VCaP (cell line): ENCODE measurements around the gene SV2C.
A peak's percentile ranks its signal among the peaks of the same experiment; 100 is the strongest.

Experiments
- H3K27ac ChIP-seq: fragments of 450-650 bp; 2 replicates; pipeline ENCODE4 v1.5.1; 2017
- TF ChIP-seq, protein P1 (sequence below): fragments of 450-650 bp; conservative IDR thresholded peaks from 2 replicates; pipeline ENCODE4 v1.5.1; 2017; ENCODE audit warnings: mild to moderate bottlenecking, moderate library complexity

Gene SV2C

DNA sequence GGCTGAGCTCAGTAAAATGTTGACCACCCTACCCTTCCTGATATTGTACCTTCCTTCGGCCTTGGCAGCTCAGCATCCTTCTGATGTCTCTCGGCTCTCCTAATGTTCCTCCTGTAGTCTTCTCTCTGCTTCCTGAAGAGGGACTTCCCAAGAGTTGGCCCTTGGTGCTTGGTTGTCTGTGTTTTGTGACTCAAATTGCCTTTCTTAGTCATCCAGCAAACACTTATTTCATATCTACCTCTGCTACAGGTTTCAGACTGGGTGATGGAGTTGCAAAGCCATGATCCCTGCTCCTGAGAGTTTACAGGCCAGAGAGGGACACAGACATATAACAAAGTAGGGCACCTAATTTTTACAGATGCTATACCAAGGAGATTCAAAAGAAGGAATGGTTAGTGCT is 70.1 kb downstream of the SV2C start:
- no peak overlapping the region for H3K27ac ChIP-seq
- TF ChIP-seq, protein P1, sequence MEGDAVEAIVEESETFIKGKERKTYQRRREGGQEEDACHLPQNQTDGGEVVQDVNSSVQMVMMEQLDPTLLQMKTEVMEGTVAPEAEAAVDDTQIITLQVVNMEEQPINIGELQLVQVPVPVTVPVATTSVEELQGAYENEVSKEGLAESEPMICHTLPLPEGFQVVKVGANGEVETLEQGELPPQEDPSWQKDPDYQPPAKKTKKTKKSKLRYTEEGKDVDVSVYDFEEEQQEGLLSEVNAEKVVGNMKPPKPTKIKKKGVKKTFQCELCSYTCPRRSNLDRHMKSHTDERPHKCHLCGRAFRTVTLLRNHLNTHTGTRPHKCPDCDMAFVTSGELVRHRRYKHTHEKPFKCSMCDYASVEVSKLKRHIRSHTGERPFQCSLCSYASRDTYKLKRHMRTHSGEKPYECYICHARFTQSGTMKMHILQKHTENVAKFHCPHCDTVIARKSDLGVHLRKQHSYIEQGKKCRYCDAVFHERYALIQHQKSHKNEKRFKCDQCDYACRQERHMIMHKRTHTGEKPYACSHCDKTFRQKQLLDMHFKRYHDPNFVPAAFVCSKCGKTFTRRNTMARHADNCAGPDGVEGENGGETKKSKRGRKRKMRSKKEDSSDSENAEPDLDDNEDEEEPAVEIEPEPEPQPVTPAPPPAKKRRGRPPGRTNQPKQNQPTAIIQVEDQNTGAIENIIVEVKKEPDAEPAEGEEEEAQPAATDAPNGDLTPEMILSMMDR = no peak

DNA sequence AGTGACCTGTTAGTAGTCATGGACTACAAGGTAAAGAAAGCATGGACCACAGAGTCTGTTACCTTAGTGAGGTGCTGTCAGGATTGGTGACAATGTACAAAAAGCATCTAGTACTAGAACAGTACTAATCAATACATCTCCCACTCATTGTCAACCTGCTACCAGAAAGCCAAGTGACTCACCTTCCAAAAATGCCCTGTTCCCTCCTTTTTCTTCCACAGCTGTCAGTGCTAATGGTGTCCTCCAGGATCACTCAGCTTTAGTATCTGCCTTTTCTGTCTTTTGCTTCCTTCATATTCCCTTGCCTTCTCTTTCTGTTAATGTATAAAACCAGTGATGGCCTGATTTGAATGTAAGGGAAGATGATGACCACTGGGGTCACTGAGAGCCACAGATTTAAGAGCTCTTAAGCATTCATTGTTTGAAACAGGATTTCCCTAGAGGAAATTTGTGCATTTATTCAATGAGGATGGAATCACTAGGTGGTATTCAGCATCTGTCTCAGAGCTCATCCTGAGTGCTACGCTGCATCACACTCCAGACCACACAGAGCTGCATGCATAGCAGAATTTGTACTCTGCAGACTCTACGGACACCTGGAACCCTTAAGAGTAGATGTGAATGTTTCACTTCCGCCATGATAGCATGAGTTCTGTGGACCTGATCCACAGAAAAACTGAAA is 71.0 kb downstream of the SV2C start:
- TF ChIP-seq, protein P1 = no peak
- no peak overlapping the region for H3K27ac ChIP-seq

DNA sequence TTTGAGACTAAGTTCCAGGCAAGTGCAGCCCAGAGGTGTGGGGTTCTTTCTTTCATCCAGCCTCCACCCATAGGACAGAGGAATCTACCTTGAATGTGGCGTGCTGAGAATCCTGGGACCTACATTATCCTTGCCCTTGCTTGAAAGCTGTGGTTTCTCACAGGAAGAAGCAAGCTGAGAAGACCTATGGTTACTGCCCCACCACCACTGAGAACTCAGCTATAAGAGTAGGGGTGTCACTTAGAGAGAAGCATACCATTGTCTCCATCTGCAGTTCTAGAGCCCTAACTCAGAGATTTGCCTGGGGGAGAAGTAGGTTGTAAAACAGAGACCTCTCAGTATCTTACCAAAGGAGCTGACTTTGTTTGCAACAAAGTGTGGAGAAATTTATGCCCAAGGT is 72.4 kb downstream of the SV2C start:
- H3K27ac ChIP-seq = no peak overlapping the region
- TF ChIP-seq, protein P1 = no peak

DNA sequence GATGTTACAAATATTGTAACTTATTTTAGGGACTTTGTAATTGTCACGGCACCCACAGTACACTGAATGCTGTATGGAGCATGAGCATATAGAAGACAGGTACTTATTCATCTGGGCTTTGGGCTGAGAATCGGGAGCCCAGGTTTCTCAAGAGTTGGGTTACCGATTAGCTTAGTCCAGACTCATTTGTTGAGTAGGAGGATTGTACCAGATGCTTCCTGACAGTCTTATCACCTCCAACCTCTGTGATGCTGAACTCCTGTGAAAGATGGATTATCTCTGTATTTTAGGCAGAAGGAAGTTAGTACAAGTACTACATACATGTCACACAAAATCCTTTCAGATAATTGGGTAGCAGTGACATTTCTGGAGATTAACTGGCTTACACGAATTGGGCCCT is 79.2 kb downstream of the SV2C start:
- TF ChIP-seq, protein P1 = no peak
- H3K27ac ChIP-seq = peak overlapping the region; percentile 15; the same call in 1 of the 2 replicates

DNA sequence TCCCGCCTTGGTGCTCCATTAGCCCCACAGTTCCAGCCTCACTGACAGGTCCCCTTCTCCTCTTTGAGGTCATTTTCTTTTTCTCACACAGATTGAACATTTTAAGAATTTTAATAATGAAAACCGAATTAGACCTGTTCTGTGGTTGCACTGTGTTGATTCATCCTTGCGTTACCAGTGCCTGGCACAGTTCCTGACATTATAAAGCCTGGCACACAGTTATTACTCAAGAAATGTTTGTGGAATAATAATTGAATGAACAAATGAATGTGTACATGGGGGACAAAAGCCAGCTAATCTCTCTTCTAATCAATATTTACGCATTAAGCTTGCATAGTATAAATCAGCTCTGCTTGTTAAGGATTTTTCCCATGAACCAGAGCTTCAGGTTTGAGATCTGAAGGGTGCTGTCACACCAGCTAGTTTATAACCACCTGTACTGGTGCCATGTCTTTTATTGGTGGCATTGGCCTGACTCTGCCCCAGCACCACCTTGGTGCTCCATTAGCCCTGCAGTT is 80.0 kb downstream of the SV2C start:
- peak overlapping the region; percentile 15 for H3K27ac ChIP-seq
- TF ChIP-seq, protein P1 = no peak

DNA sequence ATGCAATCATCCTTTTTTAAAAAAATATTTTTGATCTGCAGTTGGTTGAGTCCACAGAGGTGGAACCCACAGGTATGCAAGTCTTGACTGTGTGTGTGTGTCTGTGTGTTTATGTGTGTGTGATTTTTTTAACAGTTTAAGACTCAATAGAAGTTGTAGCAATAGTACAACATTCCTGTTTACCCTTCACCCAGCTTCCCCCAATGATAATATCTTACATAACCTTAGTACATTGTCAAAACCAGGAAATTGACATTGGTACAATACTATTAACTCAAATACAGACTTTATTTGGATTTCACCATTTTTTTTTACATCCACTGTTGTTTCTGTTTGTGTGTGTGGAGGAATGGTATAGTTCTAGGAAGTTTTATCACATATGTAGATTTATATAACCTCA is 81.8 kb downstream of the SV2C start:
- no peak overlapping the region for H3K27ac ChIP-seq
- TF ChIP-seq, protein P1 = no peak

DNA sequence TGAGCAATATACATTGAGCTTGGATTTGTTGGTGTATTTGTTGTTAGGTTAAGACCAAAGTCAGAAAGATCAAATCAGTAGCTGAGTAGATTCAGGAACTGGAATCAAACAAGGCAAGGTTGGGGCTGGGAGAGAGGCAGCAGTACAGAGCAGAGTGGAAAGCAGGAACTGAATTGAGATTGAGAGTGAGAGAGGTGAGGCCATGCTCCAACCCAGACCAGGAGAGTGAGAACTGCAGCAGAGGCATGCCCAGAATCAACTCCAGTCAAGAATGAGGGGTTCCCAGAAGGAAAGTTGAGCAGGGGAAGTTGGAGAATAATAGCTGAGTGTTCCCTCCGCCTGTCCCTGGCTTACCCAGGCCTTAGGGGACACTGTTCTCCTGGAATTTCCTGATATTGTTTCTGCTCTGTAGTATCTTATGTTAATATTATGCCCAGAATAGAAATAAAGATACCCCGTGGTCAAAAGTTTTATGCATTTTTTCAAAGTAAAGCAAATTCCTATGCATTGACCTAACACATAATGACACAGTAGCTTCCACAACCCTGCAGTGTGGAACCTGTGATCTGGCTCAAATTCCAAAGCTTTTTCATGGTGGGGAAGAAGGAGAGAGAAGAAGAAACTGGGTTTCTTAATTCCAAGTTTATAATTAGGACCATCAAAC is 82.7 kb downstream of the SV2C start:
- H3K27ac ChIP-seq = no peak overlapping the region

More for the DNA sequence above, 82.7 kb downstream of the SV2C start:
- TF ChIP-seq, protein P1 = no peak
